Breast epithelium (tissue), 3 donors: ENCODE results near the gene FBXL15.

Experiments
- POLR2A ChIP-seq: fragments of 450-650 bp; IDR thresholded peaks from one replicate; pipeline ENCODE4 v1.6.1; 2016; ENCODE audit warnings: antibody characterized with exemption, mild to moderate bottlenecking, moderate library complexity
- POLR2AphosphoS5 ChIP-seq, 3 donors: sonication (generic); formaldehyde crosslinking; IDR thresholded peaks; one replicate each; pipeline ENCODE4 v1.6.1; 2017; ENCODE audit warnings: antibody characterized with exemption in 3 of 3
- TF ChIP-seq, protein P1 (sequence below), 3 donors: fragments of 450-650 bp; IDR thresholded peaks; one replicate each; pipeline ENCODE4 v1.5.1; 2016 to 2017; ENCODE audit warnings: antibody characterized with exemption in 3 of 3, mild to moderate bottlenecking in 3 of 3, moderate library complexity in 3 of 3

DNA sequence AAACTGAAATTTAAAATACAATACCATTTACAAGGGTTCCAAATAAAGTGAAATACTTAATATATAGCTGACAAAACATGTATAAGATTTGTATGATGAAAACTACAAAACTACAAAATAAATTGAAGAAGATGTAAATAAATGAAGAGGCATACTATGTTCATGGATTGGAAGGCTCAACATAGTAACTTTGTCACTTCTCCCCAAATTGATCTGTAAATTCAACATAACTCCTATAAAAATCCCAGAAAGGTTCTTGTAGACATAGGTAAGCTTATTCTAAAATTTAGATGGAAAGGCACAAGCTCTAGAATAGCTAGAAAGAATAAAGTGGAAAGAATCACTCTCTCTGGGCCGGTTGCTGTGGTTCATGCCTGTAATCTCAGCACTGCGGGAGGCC, 49.3 kb upstream of the FBXL15 start:
- TF ChIP-seq, protein P1, sequence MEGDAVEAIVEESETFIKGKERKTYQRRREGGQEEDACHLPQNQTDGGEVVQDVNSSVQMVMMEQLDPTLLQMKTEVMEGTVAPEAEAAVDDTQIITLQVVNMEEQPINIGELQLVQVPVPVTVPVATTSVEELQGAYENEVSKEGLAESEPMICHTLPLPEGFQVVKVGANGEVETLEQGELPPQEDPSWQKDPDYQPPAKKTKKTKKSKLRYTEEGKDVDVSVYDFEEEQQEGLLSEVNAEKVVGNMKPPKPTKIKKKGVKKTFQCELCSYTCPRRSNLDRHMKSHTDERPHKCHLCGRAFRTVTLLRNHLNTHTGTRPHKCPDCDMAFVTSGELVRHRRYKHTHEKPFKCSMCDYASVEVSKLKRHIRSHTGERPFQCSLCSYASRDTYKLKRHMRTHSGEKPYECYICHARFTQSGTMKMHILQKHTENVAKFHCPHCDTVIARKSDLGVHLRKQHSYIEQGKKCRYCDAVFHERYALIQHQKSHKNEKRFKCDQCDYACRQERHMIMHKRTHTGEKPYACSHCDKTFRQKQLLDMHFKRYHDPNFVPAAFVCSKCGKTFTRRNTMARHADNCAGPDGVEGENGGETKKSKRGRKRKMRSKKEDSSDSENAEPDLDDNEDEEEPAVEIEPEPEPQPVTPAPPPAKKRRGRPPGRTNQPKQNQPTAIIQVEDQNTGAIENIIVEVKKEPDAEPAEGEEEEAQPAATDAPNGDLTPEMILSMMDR (IDR thresholded peaks at IDR 0.05), result no peak
- TF ChIP-seq POLR2AphosphoS5 (IDR thresholded peaks at IDR 0.05) (no peak), POLR2A (no peak)
